Measurements from ENCODE around the gene BCR. TPM values are rescaled to one million over a fixed set of nuclear protein-coding genes. Genes with fewer than 3 reads are reported as not detected.

The BCR gene
- polyA plus RNA-seq, 3 donors: 49.1 to 63.2 (median 54.3) TPM

- no peak for DNase-seq (ENCODE audit: low read depth in 3 of 3, low spot score in 2 of 3)
Measured at GRCh38 chr22:23149743-23150238, 30.5 kb upstream of the BCR start.

- no peak for DNase-seq (ENCODE audit: low read depth in 3 of 3, low spot score in 2 of 3)
Measured at GRCh38 chr22:23150762-23151161, 29.5 kb upstream of the BCR start.

- DNase-seq (ENCODE audit: low read depth in 3 of 3, low spot score in 2 of 3): no peak
Measured at GRCh38 chr22:23151827-23152226, 28.5 kb upstream of the BCR start.

GRCh38 chr22:23152238-23153114 lies 27.8 kb upstream of the BCR start:
- DNase-seq (ENCODE audit: low read depth in 3 of 3, low spot score in 2 of 3): no peak

- DNase-seq (ENCODE audit: low read depth in 3 of 3, low spot score in 2 of 3): no peak
Measured at GRCh38 chr22:23153994-23154393, 26.3 kb upstream of the BCR start.

- no peak for DNase-seq (ENCODE audit: low read depth in 3 of 3, low spot score in 2 of 3)
Measured at GRCh38 chr22:23154461-23154860, 25.8 kb upstream of the BCR start.

GRCh38 chr22:23155143-23155542 lies 25.2 kb upstream of the BCR start:
- DNase-seq (ENCODE audit: low read depth in 3 of 3, low spot score in 2 of 3): no peak

- DNase-seq (ENCODE audit: low read depth in 3 of 3, low spot score in 2 of 3): no peak
Measured at GRCh38 chr22:23155831-23156230, 24.5 kb upstream of the BCR start.

GRCh38 chr22:23156286-23156685 lies 24.0 kb upstream of the BCR start:
- no peak for DNase-seq (ENCODE audit: low read depth in 3 of 3, low spot score in 2 of 3)

- DNase-seq (ENCODE audit: low read depth in 3 of 3, low spot score in 2 of 3): no peak
Measured at GRCh38 chr22:23157560-23158515, 22.5 kb upstream of the BCR start.

GRCh38 chr22:23158516-23159290 lies 21.6 kb upstream of the BCR start:
- DNase-seq (ENCODE audit: low read depth in 3 of 3, low spot score in 2 of 3): no peak

GRCh38 chr22:23159291-23159630 lies 21.0 kb upstream of the BCR start:
- no peak for DNase-seq (ENCODE audit: low read depth in 3 of 3, low spot score in 2 of 3)

GRCh38 chr22:23161029-23161428 lies 19.3 kb upstream of the BCR start:
- no peak for DNase-seq (ENCODE audit: low read depth in 3 of 3, low spot score in 2 of 3)

GRCh38 chr22:23161574-23161973 lies 18.7 kb upstream of the BCR start:
- DNase-seq (ENCODE audit: low read depth in 3 of 3, low spot score in 2 of 3): no peak

GRCh38 chr22:23163665-23164064 lies 16.6 kb upstream of the BCR start:
- DNase-seq (ENCODE audit: low read depth in 3 of 3, low spot score in 2 of 3): no peak

GRCh38 chr22:23164091-23164490 lies 16.2 kb upstream of the BCR start:
- DNase-seq (ENCODE audit: low read depth in 3 of 3, low spot score in 2 of 3): no peak

GRCh38 chr22:23166042-23166831 lies 14.1 kb upstream of the BCR start:
- no peak for DNase-seq (ENCODE audit: low read depth in 3 of 3, low spot score in 2 of 3)

GRCh38 chr22:23166841-23167616 lies 13.3 kb upstream of the BCR start:
- DNase-seq (ENCODE audit: low read depth in 3 of 3, low spot score in 2 of 3): no peak

- DNase-seq (ENCODE audit: low read depth in 3 of 3, low spot score in 2 of 3): no peak
Measured at GRCh38 chr22:23168391-23169042, 11.8 kb upstream of the BCR start.

Data from right renal cortex interstitium (tissue), 3 donors.